HepG2 (cell line): Measurements from ENCODE around the gene RAB14. TPM values are rescaled to one million over a fixed set of nuclear protein-coding genes. Genes with fewer than 3 reads are reported as not detected.

Experiments used
- ATAC-seq: fragments of 200-7000 bp; cut with Tn5 transposase; 3 replicates; pipeline ENCODE4 v1.9.1; 2020; ENCODE audit warnings: mild to moderate bottlenecking, moderate library complexity
- BruUV-seq: library from RNA; stranded (reverse); fragments of 400-500 nt; replicated peaks from 2 replicates; lab custom pipeline; 2021; lab: Mats Ljungman, UMichigan
- CTCF ChIA-PET: fragments of 300-600 bp; formaldehyde crosslinking; extraction: SDS; loops from one replicate; lab custom pipeline; 2021; ENCODE audit warnings: low total read pairs, inconsistent platforms, low intra/inter-chr PET ratio; lab: Yijun Ruan, JAX
- POLR2A ChIA-PET: fragments of 350-600 bp; sonication (Branson Sonifier 250); formaldehyde crosslinking; loops from one replicate; lab custom pipeline; 2020; ENCODE audit warnings: antibody characterized with exemption, inconsistent platforms; lab: Yijun Ruan, JAX
- DNase-seq: peaks from one replicate; pipeline ENCODE4 v3.0.0-alpha.2; 2015; ENCODE audit warnings: low spot score
- FAIRE-seq: peaks from 3 replicates; lab custom pipeline; 2011; peaks lifted over from hg19 to GRCh38; lab: Jason Lieb, UNC
- H2AFZ ChIP-seq: one replicate; pipeline ENCODE4 v1.6.1; 2011; ENCODE audit warnings: low read length, inconsistent platforms
- H3K27ac ChIP-seq: fragments of 300-600 bp; 3 replicates; pipeline ENCODE4 v1.8.0; 2011; ENCODE audit warnings: mixed run types, mild to moderate bottlenecking, mixed read lengths, low read length, inconsistent platforms; ENCODE audit not compliant: insufficient read depth; ENCODE audit errors: extremely low read length
- H3K27me3 ChIP-seq, 2 experiments: fragments of 200-600 bp in 1 of 2; 2 replicates in 1 of 2; 3 replicates in 1 of 2; pipeline versions ENCODE4 v1.6.0 to v1.8.0; 2011; ENCODE audit warnings: low read length in 2 of 2, mild to moderate bottlenecking in 2 of 2, moderate library complexity in 2 of 2, inconsistent platforms in 1 of 2; ENCODE audit not compliant: insufficient read depth in 2 of 2, control insufficient read depth in 1 of 2
- H3K36me3 ChIP-seq, 2 experiments: fragments of 200-600 bp in 1 of 2; replicated peaks in 1 of 2; 2 replicates in 1 of 2; 3 replicates in 1 of 2; pipeline versions ENCODE4 v1.5.1 to v1.8.0; 2011; ENCODE audit warnings: low read length in 2 of 2, inconsistent platforms in 1 of 2; ENCODE audit not compliant: insufficient read depth in 2 of 2, control insufficient read depth in 1 of 2
- H3K4me1 ChIP-seq: 2 replicates; pipeline ENCODE4 v1.5.1; 2012; ENCODE audit warnings: low read length, inconsistent platforms; ENCODE audit not compliant: insufficient read depth
- H3K4me2 ChIP-seq: 2 replicates; pipeline ENCODE4 v1.6.0; 2011; ENCODE audit warnings: low read depth, low read length, inconsistent platforms
- H3K4me3 ChIP-seq, 3 experiments: fragments of 200-600 bp in 1 of 3; sonication (generic), shearing (Covaris generic) in 1 of 3; replicated peaks in 1 of 3; 2 replicates each; pipeline ENCODE4 v1.5.1; 2011 to 2016; ENCODE audit warnings: low read length in 3 of 3, inconsistent platforms in 2 of 3, low read depth in 2 of 3, mild to moderate bottlenecking in 2 of 3, control low read depth in 1 of 3, mixed read lengths in 1 of 3; ENCODE audit not compliant: insufficient read depth in 1 of 3
- H3K79me2 ChIP-seq: one replicate; pipeline ENCODE4 v1.6.1; 2011; ENCODE audit warnings: low read length, inconsistent platforms; ENCODE audit not compliant: insufficient read depth
- H3K9ac ChIP-seq: 2 replicates; pipeline ENCODE4 v1.6.0; 2011; ENCODE audit warnings: mild to moderate bottlenecking, low read depth, low read length, inconsistent platforms; ENCODE audit not compliant: insufficient read depth
- H3K9me3 ChIP-seq: 2 replicates; pipeline ENCODE4 v1.5.1; 2012; ENCODE audit warnings: mild to moderate bottlenecking, low read length
- H4K20me1 ChIP-seq: 2 replicates; pipeline ENCODE4 v1.6.0; 2011; ENCODE audit warnings: inconsistent platforms, mild to moderate bottlenecking, low read length, moderate library complexity; ENCODE audit not compliant: insufficient read depth
- FIP1L1 ChIP-seq: fragments of 200-400 bp; formaldehyde crosslinking; IDR thresholded peaks from 2 replicates; pipeline ENCODE4 v1.6.1; 2018; ENCODE audit warnings: low read depth, mild to moderate bottlenecking, low read length, moderate library complexity, borderline replicate concordance; ENCODE audit not compliant: insufficient read depth
- IRF2 ChIP-seq: IDR thresholded peaks from 2 replicates; pipeline ENCODE4 v1.6.1; 2018; ENCODE audit warnings: missing genetic modification reagents, missing compliant biosample characterization
- KMT2A ChIP-seq: sonication (generic); formaldehyde crosslinking; IDR thresholded peaks from 2 replicates; pipeline ENCODE4 v1.4.0; 2020; ENCODE audit warnings: missing genetic modification reagents
- MTA3 ChIP-seq: sonication (generic); formaldehyde crosslinking; IDR thresholded peaks from 2 replicates; pipeline ENCODE4 v1.4.0; 2020; ENCODE audit warnings: missing genetic modification reagents
- NCOA2 ChIP-seq: sonication (generic); formaldehyde crosslinking; IDR thresholded peaks from 2 replicates; pipeline ENCODE4 v1.8.0; 2022; ENCODE audit warnings: inconsistent platforms
- NFKBIZ ChIP-seq: IDR thresholded peaks from 2 replicates; pipeline ENCODE4 v1.6.1; 2018; ENCODE audit warnings: missing genetic modification reagents, missing compliant biosample characterization
- SATB2 ChIP-seq: sonication (generic); formaldehyde crosslinking; IDR thresholded peaks from 2 replicates; pipeline ENCODE4 v1.5.0; 2020; ENCODE audit warnings: missing genetic modification reagents
- ZIK1 ChIP-seq: sonication (generic); formaldehyde crosslinking; IDR thresholded peaks from 2 replicates; pipeline ENCODE4 v1.5.0; 2020; ENCODE audit warnings: mild to moderate bottlenecking, low read depth, missing genetic modification reagents, borderline replicate concordance
- ZNF276 ChIP-seq: sonication (generic); formaldehyde crosslinking; IDR thresholded peaks from 2 replicates; pipeline ENCODE4 v1.4.0; 2020; ENCODE audit warnings: mild to moderate bottlenecking, low read depth, missing genetic modification reagents
- ZNF883 ChIP-seq: sonication (generic); formaldehyde crosslinking; IDR thresholded peaks from 2 replicates; pipeline ENCODE4 v1.5.1; 2020; ENCODE audit warnings: mild to moderate bottlenecking, missing genetic modification reagents; ENCODE audit errors: not compliant biosample characterization
- ZSCAN22 ChIP-seq: sonication (generic); formaldehyde crosslinking; IDR thresholded peaks from 2 replicates; pipeline ENCODE4 v1.4.0; 2020; ENCODE audit warnings: mild to moderate bottlenecking, missing genetic modification reagents
- ZSCAN30 ChIP-seq: sonication (generic); formaldehyde crosslinking; IDR thresholded peaks from 2 replicates; pipeline ENCODE4 v1.5.0; 2020; ENCODE audit warnings: mild to moderate bottlenecking, missing genetic modification reagents
- WGBS: methylation state at CpG from one replicate; pipeline ENCODE4 v1.1.6; 2017; ENCODE audit warnings: low lambda C conversion rate; 5-methylcytosine and 5-hydroxymethylcytosine counted together
- in situ Hi-C: cut with HindIII; loops from 2 replicates; pipeline ENCODE4 v1.10.0; 2017; ENCODE audit warnings: low pct_unique_long_range_greater_than_20kb; ENCODE audit not compliant: extremely low pct_ligation_motif_present
- intact Hi-C: fragments of 100-400 bp; cut with micrococcal nuclease; formaldehyde crosslinking; loops from one replicate; pipeline ENCODE4 v1.10.0; 2022; ENCODE audit not compliant: unreplicated experiment
- polyA plus RNA-seq, 8 experiments: library from polyadenylated mRNA; depleted of rRNA in 3 of 8; stranded (reverse) in 7 of 8; unstranded in 1 of 8; fragments of >200 nt; fragmentation: Illumina TruSeq in 4 of 8; extraction: Trizol in 4 of 8; gene quantifications; 2 replicates each; pipeline versions ENCODE4 v1.2.1 to v1.2.3, GENCODE V29; 2011 to 2016; ENCODE audit warnings: low read depth in 4 of 8, missing spikeins in 1 of 8, mixed read lengths in 1 of 8; ENCODE audit not compliant: insufficient read depth in 1 of 8
- total RNA-seq, 5 experiments: library from RNA; depleted of rRNA; stranded (reverse); fragments of >200 nt; fragmentation: Illumina TruSeq; extraction: Trizol; gene quantifications; 2 replicates each; pipeline ENCODE4 v1.2.3, GENCODE V29; 2016; ENCODE audit warnings: low read depth in 1 of 5

Gene RAB14
- total and polyA plus RNA-seq, 2 of the 13 experiments (the other 11 are each of a cell fraction or from before 2014, with no cell fraction given), result 17.4 to 19.3 TPM

DNA sequence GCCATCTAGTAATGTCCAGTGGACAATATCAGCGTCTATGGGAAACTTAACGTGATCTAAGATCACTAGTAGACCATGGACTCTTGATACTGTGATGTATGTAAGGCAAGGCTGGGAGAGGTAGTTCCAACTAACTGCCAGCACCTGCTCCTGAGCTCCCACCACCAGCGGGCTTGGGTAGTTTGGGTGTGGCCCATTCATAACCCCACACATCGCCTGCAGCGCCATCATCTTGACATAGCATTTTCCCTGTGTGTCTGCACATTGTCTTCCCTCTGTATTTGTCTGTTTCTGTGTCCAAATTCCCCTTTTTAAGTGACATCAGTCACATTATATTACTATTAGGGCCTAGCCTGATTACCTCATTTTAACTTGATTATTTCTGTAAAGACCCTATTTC, 38.2 kb upstream of the RAB14 start:
- FAIRE-seq (no peak), DNase-seq (no peak), ATAC-seq (no peak)
- Histone ChIP-seq H3K4me1 (peaks cover 3% of the 10 kb centered on the region), H3K36me3 (no peaks in the 10 kb centered on the region), H3K4me2 (no peak overlapping the region), H3K9ac (no peak overlapping the region), H4K20me1 (no peaks in the 10 kb centered on the region), H2AFZ (no peak overlapping the region), H3K9me3 (peaks cover 9% of the 10 kb centered on the region; the same call in 1 of the 2 replicates), H3K27me3 (peaks cover 0 to 15% of the 10 kb centered on the region in 2 experiments; a peak in 1 of 5 replicates), H3K27ac (no peak overlapping the region), H3K4me3 (no peak overlapping the region), H3K79me2 (no peaks in the 10 kb centered on the region)
- BruUV-seq, result no TSS peak
- in situ Hi-C loops, result no loop called here
- WGBS, result 36% methylated on average over 5 of the region's 5 CpGs
- no peak for TF ChIP-seq ZNF883 (CRISPR knock-in tag)
- TF ChIP-seq NFKBIZ (CRISPR knock-in tag), result no peak
- no peak for TF ChIP-seq IRF2
- no peak for TF ChIP-seq ZNF276 (CRISPR knock-in tag)
- no peak for TF ChIP-seq SATB2 (CRISPR knock-in tag)
- TF ChIP-seq ZSCAN22, result no peak
- no peak for TF ChIP-seq FIP1L1
- TF ChIP-seq NCOA2 (CRISPR knock-in tag), result no peak
- no peak for TF ChIP-seq ZIK1 (CRISPR knock-in tag)
- no peak for TF ChIP-seq ZSCAN30 (CRISPR knock-in tag)
- no peak for TF ChIP-seq KMT2A (CRISPR knock-in tag)
- no peak for TF ChIP-seq MTA3
- intact Hi-C loops, result no loop called here
- POLR2A ChIA-PET, result no interaction called here
- CTCF ChIA-PET, result no interaction called here
